Coronary artery (tissue), 2 donors: ENCODE data around the gene NAALADL1.

Source experiments
- DNase-seq: peaks from one replicate; pipeline ENCODE4 v3.0.0-alpha.2; 2017; ENCODE audit warnings: low spot score
- H3K27ac ChIP-seq, 2 donors: fragments of 200-600 bp; sonication (generic); one replicate each; pipeline ENCODE4 v1.5.1; 2016 to 2019
- H3K4me3 ChIP-seq: fragments of 200-600 bp; sonication (generic); 2 replicates; pipeline ENCODE4 v1.5.1; 2016; ENCODE audit warnings: mild to moderate bottlenecking, moderate library complexity
- TF ChIP-seq, protein P1 (sequence below): fragments of 200-600 bp; sonication (generic); IDR thresholded peaks from one replicate; pipeline ENCODE4 v1.5.1; 2019; ENCODE audit warnings: antibody characterized with exemption

Gene NAALADL1

DNA sequence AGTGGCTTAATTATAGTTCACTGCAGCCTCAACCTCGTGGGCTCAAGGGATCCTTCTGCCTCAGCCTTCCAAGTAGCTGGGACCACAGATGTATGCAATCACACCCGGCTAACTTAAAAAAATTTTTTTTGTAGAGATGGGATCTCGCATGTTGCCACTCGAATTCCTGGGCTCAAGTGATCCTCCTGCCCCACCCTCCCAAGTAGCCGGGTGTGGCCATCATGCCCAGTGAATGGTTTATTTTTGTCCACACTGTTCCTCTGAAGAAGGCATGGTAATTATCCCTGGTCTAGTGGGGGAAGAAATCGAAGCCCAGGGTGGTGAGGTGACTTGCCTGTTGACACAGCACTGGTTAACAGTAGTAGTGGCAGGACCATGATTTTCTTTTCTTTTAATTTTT, 15.5 kb downstream of the NAALADL1 start:
- no peak for DNase-seq
- Histone ChIP-seq H3K27ac (no peak overlapping the region), H3K4me3 (no peak overlapping the region)
- TF ChIP-seq, protein P1, sequence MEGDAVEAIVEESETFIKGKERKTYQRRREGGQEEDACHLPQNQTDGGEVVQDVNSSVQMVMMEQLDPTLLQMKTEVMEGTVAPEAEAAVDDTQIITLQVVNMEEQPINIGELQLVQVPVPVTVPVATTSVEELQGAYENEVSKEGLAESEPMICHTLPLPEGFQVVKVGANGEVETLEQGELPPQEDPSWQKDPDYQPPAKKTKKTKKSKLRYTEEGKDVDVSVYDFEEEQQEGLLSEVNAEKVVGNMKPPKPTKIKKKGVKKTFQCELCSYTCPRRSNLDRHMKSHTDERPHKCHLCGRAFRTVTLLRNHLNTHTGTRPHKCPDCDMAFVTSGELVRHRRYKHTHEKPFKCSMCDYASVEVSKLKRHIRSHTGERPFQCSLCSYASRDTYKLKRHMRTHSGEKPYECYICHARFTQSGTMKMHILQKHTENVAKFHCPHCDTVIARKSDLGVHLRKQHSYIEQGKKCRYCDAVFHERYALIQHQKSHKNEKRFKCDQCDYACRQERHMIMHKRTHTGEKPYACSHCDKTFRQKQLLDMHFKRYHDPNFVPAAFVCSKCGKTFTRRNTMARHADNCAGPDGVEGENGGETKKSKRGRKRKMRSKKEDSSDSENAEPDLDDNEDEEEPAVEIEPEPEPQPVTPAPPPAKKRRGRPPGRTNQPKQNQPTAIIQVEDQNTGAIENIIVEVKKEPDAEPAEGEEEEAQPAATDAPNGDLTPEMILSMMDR: no peak

DNA sequence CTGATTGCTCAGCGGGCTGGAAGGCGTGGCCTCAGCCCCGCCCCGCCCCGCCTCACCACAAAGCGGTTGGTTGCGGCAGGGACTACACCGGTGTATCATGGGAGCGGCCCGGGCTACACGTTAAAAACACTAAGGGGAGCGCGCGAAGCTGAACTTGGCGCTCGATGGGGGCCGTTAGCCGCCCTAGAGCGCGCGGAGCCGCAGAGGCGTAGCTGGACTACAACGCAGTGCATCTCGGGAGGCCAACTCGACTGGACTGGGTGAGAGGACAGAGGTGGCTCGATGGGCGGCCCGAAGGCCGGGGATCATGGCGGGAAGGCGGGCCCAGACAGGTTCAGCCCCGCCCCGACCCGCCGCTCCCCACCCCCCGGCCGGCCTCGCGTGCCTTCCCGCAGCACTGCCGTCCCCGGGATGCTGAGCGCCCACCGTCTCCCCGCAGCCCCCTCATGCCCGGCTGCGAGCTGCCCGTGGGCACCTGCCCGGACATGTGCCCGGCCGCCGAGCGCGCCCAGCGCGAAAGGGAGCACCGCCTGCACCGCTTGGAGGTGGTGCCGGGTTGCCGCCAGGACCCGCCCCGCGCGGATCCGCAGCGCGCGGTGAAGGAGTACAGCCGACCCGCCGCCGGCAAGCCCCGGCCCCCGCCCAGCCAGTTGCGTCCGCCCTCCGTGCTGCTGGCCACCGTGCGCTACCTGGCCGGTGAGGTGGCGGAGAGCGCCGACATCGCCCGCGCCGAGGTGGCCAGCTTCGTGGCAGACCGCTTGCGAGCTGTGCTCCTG, 17.3 kb downstream of the NAALADL1 start, which contains the start of gene SAC3D1:
Gene SAC3D1, plus strand, starts transcription at position 364 of the 776 bp plus-strand sequence. Its CDS starts 83 bp downstream, at position 447.
- TF ChIP-seq, protein P1: no peak
- Histone ChIP-seq H3K27ac (peak within 1 kb of the TSS; percentile 53 to 98), H3K4me3 (peak within 1 kb of the TSS; percentile 97)
- DNase-seq: peak; percentile 91

DNA sequence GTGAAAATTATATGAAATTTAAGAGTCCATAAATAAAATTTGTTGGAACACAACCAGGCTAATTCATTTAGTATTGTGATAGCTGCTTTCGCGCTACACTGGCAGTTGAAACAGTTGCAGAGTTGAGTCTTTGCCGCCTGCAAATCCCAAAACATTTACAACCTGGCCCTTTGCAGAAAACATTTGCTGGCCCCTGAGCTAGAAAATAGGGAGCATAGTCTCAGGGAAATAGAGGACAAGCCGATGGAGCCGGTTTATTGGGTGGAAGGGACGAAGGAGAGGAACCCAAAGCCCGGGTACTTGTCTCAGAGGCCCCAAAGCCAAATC, 17.9 kb downstream of the NAALADL1 start:
- H3K27ac ChIP-seq: peak overlapping the region; percentile 53 to 98
- peak overlapping the region; percentile 97 for H3K4me3 ChIP-seq
- TF ChIP-seq, protein P1: no peak
- no peak for DNase-seq

DNA sequence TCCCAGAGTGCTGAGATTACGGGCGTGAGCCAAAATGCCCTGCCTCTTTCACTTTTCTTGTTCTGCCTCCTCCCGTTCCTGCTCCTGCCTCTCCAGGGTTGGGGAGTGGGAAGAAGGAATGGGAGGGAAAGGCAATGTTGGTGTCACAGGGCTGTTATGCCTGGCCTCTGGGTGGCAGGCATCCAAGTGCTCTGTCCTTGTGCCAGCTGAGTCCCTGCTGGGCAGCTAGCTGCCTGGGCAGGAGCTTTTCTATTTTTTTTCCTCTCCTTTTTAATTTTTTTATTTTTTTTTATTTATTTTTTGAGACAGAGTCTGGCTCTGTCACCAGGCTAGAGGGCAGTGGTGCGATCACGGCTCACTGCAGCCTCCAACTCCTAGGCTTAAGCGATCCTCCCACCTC, 21.4 kb downstream of the NAALADL1 start:
- H3K4me3 ChIP-seq: no peak overlapping the region
- TF ChIP-seq, protein P1: no peak
- DNase-seq: no peak
- H3K27ac ChIP-seq: peak overlapping the region in 1 of 2 donors; percentile 43

DNA sequence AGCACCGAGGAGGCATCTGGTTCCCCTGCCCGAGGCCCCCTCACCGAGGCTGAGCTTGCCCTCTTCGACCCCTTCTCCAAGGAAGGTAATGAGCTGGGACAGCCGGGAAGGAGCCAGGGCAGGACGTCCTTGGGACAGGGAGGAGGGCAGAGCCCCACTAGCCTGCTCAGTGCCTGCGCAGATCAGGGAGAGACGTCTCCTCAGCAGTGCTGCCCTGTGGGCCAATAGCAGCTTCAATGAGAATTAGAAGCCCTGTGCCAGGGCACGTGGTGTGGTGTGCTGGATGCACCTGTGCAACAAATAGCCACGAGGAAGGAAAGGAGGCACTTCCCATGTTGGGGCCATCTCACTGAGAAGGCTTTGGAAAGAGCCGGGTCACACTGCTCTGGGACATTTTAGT, 22.8 kb downstream of the NAALADL1 start:
- no peak for DNase-seq
- TF ChIP-seq, protein P1: no peak
- no peak overlapping the region for H3K27ac ChIP-seq
- no peak overlapping the region for H3K4me3 ChIP-seq

DNA sequence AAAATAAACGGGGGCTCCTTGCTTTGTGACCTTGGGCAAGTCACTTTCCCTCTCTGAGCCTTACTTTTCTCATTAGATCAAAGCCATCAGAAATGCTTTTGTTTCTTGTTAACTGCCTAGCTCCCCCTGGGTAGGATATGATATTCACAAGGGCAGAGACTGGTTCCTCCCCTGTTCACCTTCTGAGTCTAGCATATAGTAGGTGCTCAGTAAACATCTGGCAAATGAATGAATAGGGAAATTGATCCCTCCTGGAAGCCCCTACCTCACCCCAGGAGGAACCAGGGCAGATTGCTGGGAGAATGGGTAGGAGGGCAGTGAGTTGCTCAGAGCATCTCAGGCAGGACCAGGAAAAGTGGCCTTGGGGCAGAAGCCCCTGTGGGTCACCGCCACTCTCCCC, 23.9 kb downstream of the NAALADL1 start:
- TF ChIP-seq, protein P1: no peak
- Histone ChIP-seq H3K27ac (no peak overlapping the region), H3K4me3 (no peak overlapping the region)
- DNase-seq: no peak

DNA sequence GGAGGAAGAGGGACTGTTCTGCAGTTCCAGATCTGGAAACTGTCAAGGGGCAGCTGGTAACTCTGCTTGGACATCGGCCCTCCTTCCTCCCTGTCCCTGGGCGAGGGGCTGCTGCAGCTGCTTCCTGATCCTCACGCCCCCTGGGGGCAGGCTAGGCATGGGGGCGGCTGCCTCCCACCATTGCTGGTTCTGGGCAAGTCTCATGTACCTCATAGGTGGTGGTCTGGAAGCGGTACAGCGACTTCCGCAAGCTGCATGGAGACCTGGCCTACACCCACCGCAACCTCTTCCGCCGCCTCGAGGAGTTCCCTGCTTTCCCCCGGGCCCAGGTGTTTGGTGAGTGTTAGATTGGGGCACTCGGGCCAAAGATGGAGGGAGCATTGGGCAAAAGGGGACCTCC, 26.1 kb downstream of the NAALADL1 start:
- DNase-seq: no peak
- TF ChIP-seq, protein P1: no peak
- Histone ChIP-seq H3K27ac (no peak overlapping the region), H3K4me3 (no peak overlapping the region)
